Mammary epithelial cell (primary cell): ENCODE measurements around the gene GLP2R.

ENCODE experiments used
- CTCF ChIP-seq, 2 donors: IDR thresholded peaks in 1 of 2; conservative IDR thresholded peaks in 1 of 2; 2 replicates each; pipeline ENCODE4 v1.5.1; 2011 to 2012; ENCODE audit warnings: inconsistent platforms in 2 of 2, low read length in 2 of 2, mild to moderate bottlenecking in 2 of 2, control low read depth in 1 of 2, low read depth in 1 of 2; ENCODE audit not compliant: insufficient read depth in 1 of 2; ENCODE audit errors: extremely low read depth in 1 of 2
- EZH2 ChIP-seq: IDR thresholded peaks from 2 replicates; pipeline ENCODE4 v1.6.1; 2012; ENCODE audit warnings: low read length, inconsistent platforms, borderline replicate concordance

DNA sequence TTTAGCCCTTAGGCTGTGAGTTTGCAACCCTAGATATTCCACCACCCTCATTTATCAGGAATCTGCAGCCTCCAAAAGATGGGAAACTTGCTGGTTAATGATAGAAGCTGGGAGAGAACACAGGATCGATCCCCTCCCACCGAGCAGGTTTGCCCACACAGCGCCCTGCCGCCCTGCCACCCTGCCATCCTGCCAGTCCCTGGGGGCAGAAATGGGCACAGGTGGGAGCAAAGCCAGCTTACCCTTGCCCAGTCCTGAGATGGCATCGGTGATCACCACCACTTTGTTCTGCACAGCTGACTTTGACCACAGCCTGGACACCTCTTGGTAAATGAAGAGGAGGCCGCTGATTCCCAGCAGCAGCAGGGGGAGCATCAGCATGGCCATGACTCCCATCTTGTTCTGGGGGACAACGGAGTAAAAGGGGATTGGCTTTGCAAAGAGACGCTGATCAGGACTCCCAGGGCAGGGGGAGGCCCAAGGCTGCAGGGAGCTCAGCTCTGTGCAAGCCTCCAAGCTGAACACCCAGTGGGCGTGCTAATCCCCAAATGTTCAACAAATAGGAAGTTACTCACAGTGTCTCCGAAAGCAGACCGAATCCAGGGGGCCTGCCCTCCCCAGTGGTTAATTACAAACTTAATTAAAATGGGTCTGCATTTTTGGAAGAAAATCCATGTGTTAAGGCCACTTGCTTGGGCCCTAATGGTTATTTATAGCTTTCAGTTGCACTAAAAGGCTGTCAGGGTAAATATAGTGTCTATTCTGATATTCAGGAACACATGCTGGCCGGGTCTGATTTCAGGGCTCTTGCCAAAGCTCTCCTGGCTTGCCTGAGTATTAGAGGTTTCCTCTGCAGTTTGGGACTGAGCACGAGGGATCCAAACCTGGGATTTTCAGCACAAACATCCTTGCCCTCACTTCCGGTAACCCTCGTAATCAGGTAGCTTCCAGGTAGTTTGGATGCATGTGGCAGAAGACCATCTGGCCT lies 34.5 kb upstream of the GLP2R start, which contains the start of gene DHRS7C:
- TF ChIP-seq EZH2 (no peak), CTCF (conservative IDR thresholded peaks at IDR 0.05 in 1 of 2, IDR thresholded peaks at IDR 0.05 in 1 of 2; ENCODE audit: extremely low read depth in 1 of 2, insufficient read depth in 1 of 2, low read depth in 1 of 2, low read length in 2 of 2) (no peak)
